Heart left ventricle (tissue), 16 donors: Measurements from ENCODE around the gene FXR1. TPM values are rescaled to one million over a fixed set of nuclear protein-coding genes. Genes with fewer than 3 reads are reported as not detected.
"Not testable (repeated sequence)": the region's sequence is repeated elsewhere in the genome, so short reads cannot be mapped to it uniquely, and the experiment has no call there.

Source experiments
- ATAC-seq, 4 donors: fragments of 200-7000 bp; cut with Tn5 transposase; one replicate each; pipeline ENCODE4 v1.9.1; 2020 to 2022; ENCODE audit warnings: moderate library complexity in 4 of 4, mild to moderate bottlenecking in 3 of 4, moderate number of reproducible peaks in 1 of 4
- DNase-seq, 5 donors: peaks; one replicate each; pipeline ENCODE4 v3.0.0-alpha.2; 2020
- H3K27ac ChIP-seq, 12 donors: fragments of 200-600 bp; sonication (generic) in 4 of 12; one replicate each; pipeline versions ENCODE4 v1.5.0 to v1.8.0; 2016 to 2022; ENCODE audit warnings: mild to moderate bottlenecking in 2 of 12
- H3K27me3 ChIP-seq, 9 donors: fragments of 200-600 bp; sonication (generic) in 2 of 9; one replicate each; pipeline versions ENCODE4 v1.5.1 to v1.8.0; 2016 to 2022; ENCODE audit warnings: mild to moderate bottlenecking in 3 of 9
- H3K36me3 ChIP-seq, 9 donors: fragments of 200-600 bp; sonication (generic) in 2 of 9; one replicate each; pipeline versions ENCODE4 v1.5.0 to v1.8.0; 2018 to 2022; ENCODE audit warnings: mild to moderate bottlenecking in 2 of 9
- H3K4me1 ChIP-seq, 12 donors: fragments of 200-600 bp; sonication (generic) in 4 of 12; one replicate each; pipeline versions ENCODE4 v1.5.0 to v1.8.0; 2016 to 2022; ENCODE audit warnings: mild to moderate bottlenecking in 3 of 12
- H3K4me3 ChIP-seq, 12 donors: fragments of 200-600 bp; sonication (generic) in 4 of 12; one replicate each; pipeline versions ENCODE4 v1.5.0 to v1.8.0; 2017 to 2022; ENCODE audit warnings: mild to moderate bottlenecking in 9 of 12, moderate library complexity in 4 of 12
- H3K9me3 ChIP-seq, 12 donors: fragments of 200-600 bp; sonication (generic) in 4 of 12; one replicate each; pipeline versions ENCODE4 v1.5.0 to v1.8.0; 2016 to 2022; ENCODE audit warnings: mild to moderate bottlenecking in 1 of 12
- POLR2A ChIP-seq, 2 donors: fragments of 450-650 bp; IDR thresholded peaks; one replicate each; pipeline ENCODE4 v1.6.1; 2017; ENCODE audit warnings: antibody characterized with exemption in 2 of 2, mild to moderate bottlenecking in 2 of 2, moderate library complexity in 2 of 2
- WGBS, 4 donors: extraction: QIAGEN DNeasy Blood & Tissue Kit in 2 of 4; methylation state at CpG; one replicate each; pipeline versions ENCODE4 v1.1.5 to v1.1.7; 2013 to 2018; 5-methylcytosine and 5-hydroxymethylcytosine counted together
- intact Hi-C, 10 donors: fragments of 100-400 bp; cut with DNase I; formaldehyde crosslinking; loops; one replicate each; pipeline versions ENCODE4 v1.11.1 to v1.14.2; 2022
- polyA plus RNA-seq, 2 donors: library from polyadenylated mRNA; stranded (reverse); fragments of 200-250 nt; gene quantifications; one replicate each; pipeline ENCODE4 v1.2.3, GENCODE V29; 2013
- total RNA-seq, 9 donors: library from RNA; depleted of rRNA in 2 of 9; stranded (reverse); fragments of >200 nt in 2 of 9; fragmentation: NEBNext Ultra II Directional in 3 of 9; extraction: Animal tissue kit (Norgen Biotek cat#: 25700) in 3 of 9; gene quantifications; one replicate each; pipeline versions ENCODE4 v1.1.0 to v1.2.4, GENCODE V29; 2016 to 2023
- TF ChIP-seq, protein P1 (sequence below), 12 donors: fragments of 200-600 bp; sonication (generic) in 4 of 12; IDR thresholded peaks; one replicate each; pipeline versions ENCODE4 v1.5.0 to v1.8.0; 2018 to 2022; ENCODE audit warnings: antibody characterized with exemption in 12 of 12, mild to moderate bottlenecking in 5 of 12
- donor health status: ischemic (EF 13 %, LVEDD 7.1; RV severe dilation, severe dysfunction).
- donor health status: healthy with polysubstance abuse.
- donor health status: DM: no; HTN: yes; CAD: no.
- donor health status: DM: no; HTN: no; CAD: no.
- donor health status: ischemic (EF 25% LVEDD 6.9; RV normal size, moderate dysfunction).
- donor health status: ischemic (EF 25% LVEDD 5.7; RV mildly dilated, moderate dysfunction).
- donor health status: healthy.
- donor health status: DM: yes; HTN: yes; CAD: no.
- donor health status: ischemic (EF 35%, LVEDD 5.7; RV mildly dilated, moderate dysfunction).
- donor health status: nonischemic (EF 11% LVEDD 7.7; RV severe dilation, severe dysfunction).
- donor health status: DM: yes; HTN: yes; CAD: no.
- donor health status: PGD.
- donor health status: ischemic (EF 29% LVEDD 5.4; RV normal size, mild dysfunction).
- donor health status: nonischemic (EF 23%, LVEDD 6.1; RV moderate dilation, normal function).

The FXR1 gene
- total and polyA plus RNA-seq, 11 donors = 113 to 298 (median 212) TPM

- DNase-seq = no peak
- no peak for TF ChIP-seq POLR2A (IDR thresholded peaks at IDR 0.05)
- TF ChIP-seq, protein P1, sequence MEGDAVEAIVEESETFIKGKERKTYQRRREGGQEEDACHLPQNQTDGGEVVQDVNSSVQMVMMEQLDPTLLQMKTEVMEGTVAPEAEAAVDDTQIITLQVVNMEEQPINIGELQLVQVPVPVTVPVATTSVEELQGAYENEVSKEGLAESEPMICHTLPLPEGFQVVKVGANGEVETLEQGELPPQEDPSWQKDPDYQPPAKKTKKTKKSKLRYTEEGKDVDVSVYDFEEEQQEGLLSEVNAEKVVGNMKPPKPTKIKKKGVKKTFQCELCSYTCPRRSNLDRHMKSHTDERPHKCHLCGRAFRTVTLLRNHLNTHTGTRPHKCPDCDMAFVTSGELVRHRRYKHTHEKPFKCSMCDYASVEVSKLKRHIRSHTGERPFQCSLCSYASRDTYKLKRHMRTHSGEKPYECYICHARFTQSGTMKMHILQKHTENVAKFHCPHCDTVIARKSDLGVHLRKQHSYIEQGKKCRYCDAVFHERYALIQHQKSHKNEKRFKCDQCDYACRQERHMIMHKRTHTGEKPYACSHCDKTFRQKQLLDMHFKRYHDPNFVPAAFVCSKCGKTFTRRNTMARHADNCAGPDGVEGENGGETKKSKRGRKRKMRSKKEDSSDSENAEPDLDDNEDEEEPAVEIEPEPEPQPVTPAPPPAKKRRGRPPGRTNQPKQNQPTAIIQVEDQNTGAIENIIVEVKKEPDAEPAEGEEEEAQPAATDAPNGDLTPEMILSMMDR (IDR thresholded peaks at IDR 0.05) = no peak
- intact Hi-C loops = loop anchor here in 1 of 10 donors (10.0 kb wide), 1 partner anchor 66 kb away; the partner anchor contains the start of gene FXR1
- Histone ChIP-seq H3K4me3 (no peak overlapping the region), H3K36me3 (peaks cover 0 to 98% (median 62%) of the 10 kb centered on the region in 9 donors), H3K9me3 (no peaks in the 10 kb centered on the region), H3K27me3 (no peaks in the 10 kb centered on the region), H3K4me1 (peaks cover 0 to 26% (median 4%) of the 10 kb centered on the region in 12 donors), H3K27ac (peak overlapping the region; percentile 26 to 85 (median 56))
- peak; percentile 97 to 98 (median 98) for ATAC-seq
These were observed 68.1 kb downstream of the FXR1 start for GRCh38 chr3:180980611-180981010.

DNA sequence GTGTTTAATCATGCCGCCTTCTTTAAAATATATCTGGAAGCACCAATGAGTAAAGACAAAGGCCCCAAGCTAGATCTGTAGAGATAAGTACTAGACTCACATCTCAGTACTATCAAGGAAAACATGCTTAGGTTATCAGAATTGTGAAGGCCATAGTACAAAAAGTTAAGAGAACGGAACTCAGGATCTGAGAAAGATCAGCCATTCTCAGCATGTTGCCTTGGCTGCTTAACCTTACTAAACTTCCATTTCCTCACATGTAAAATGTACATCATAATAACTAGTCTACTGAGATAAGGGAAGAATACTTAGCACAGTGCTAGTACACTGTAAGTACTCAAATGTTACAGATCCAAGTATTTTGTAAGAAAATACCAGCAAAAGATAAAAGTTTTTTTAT lies 69.4 kb downstream of the FXR1 start:
- H3K27ac ChIP-seq = peak overlapping the region in 5 of 12 donors; percentile 31 to 78 (median 66)
- intact Hi-C loops = loop anchor here in 1 of 10 donors (10.0 kb wide), 1 partner anchor 67 kb away; the partner anchor contains the start of gene FXR1
- H3K4me1 ChIP-seq = peaks cover 0 to 26% (median 4%) of the 10 kb centered on the region in 12 donors
- no peak overlapping the region for H3K4me3 ChIP-seq
- DNase-seq = no peak
- TF ChIP-seq POLR2A (IDR thresholded peaks at IDR 0.05) = no peak
- TF ChIP-seq, protein P1 (IDR thresholded peaks at IDR 0.05) = no peak
- no peaks in the 10 kb centered on the region for H3K9me3 ChIP-seq
- no peaks in the 10 kb centered on the region for H3K27me3 ChIP-seq
- 83 to 93% (median 88%) methylated on average over 2 of the region's 2 CpGs for WGBS, 4 donors
- peaks cover 0 to 98% (median 67%) of the 10 kb centered on the region in 9 donors for H3K36me3 ChIP-seq
- no peak for ATAC-seq

GRCh38 chr3:180983136-180983535 lies 70.7 kb downstream of the FXR1 start:
- WGBS, 4 donors = 74 to 85% (median 81%) methylated on average over 2 of the region's 2 CpGs
- ATAC-seq (no peak), DNase-seq (no peak)
- intact Hi-C loops = loop anchor here in 1 of 10 donors (10.0 kb wide), 1 partner anchor 68 kb away; the partner anchor contains the start of gene FXR1
- Histone ChIP-seq H3K27ac (peak overlapping the region in 1 of 12 donors; percentile 12), H3K27me3 (no peaks in the 10 kb centered on the region), H3K4me1 (peaks cover 0 to 38% (median 11%) of the 10 kb centered on the region in 12 donors), H3K9me3 (no peaks in the 10 kb centered on the region), H3K4me3 (no peak overlapping the region), H3K36me3 (peaks cover 0 to 95% (median 64%) of the 10 kb centered on the region in 9 donors)
- TF ChIP-seq POLR2A (IDR thresholded peaks at IDR 0.05) = no peak
- TF ChIP-seq, protein P1 (IDR thresholded peaks at IDR 0.05) = no peak

GRCh38 chr3:180986366-180986765 lies 73.9 kb downstream of the FXR1 start:
- H3K27ac ChIP-seq, H3K27me3 ChIP-seq, DNase-seq, ATAC-seq, H3K9me3 ChIP-seq, H3K4me3 ChIP-seq: not testable (repeated sequence)
- H3K36me3 ChIP-seq = peaks cover 0 to 67% (median 52%) of the 10 kb centered on the region in 9 donors
- H3K4me1 ChIP-seq = peaks cover 0 to 35% (median 19%) of the 10 kb centered on the region in 12 donors
- intact Hi-C loops = loop anchor here in 4 of 10 donors (5.0 to 10.0 kb wide), 3 partner anchors 72 to 384 kb away; partner anchors contain the start of genes FXR1 (in 3 of the 4) and TTC14 (in 1 of the 4)
- 93 to 95% (median 94%) methylated on average over 10 of the region's 10 CpGs for WGBS, 4 donors
